C1 segment of cervical spinal cord (tissue), 14 donors: ENCODE results near the gene RAD51B.

Experiments
- DNase-seq, 14 donors: peaks; one replicate each; lab custom pipeline; 2025; lab: John Stamatoyannopoulos, UW

The RAD51B gene

GRCh38 chr14:67833403-67833802 is 13.8 kb downstream of the RAD51B start:
- DNase-seq = no peak

- DNase-seq = no peak
Measured at GRCh38 chr14:67835596-67835995, 16.0 kb downstream of the RAD51B start.

GRCh38 chr14:67837011-67837624 is 17.5 kb downstream of the RAD51B start:
- DNase-seq = peak in 1 of 14 donors; percentile 2

GRCh38 chr14:67846029-67846610 is 26.5 kb downstream of the RAD51B start:
- DNase-seq = no peak

GRCh38 chr14:67850066-67850830 is 30.7 kb downstream of the RAD51B start:
- DNase-seq = no peak

GRCh38 chr14:67851785-67852410 is 32.3 kb downstream of the RAD51B start:
- DNase-seq = no peak

GRCh38 chr14:67852926-67853604 is 33.5 kb downstream of the RAD51B start:
- no peak for DNase-seq

GRCh38 chr14:67853715-67854114 is 34.1 kb downstream of the RAD51B start:
- DNase-seq = no peak

GRCh38 chr14:67856827-67857226 is 37.2 kb downstream of the RAD51B start:
- no peak for DNase-seq

- DNase-seq = no peak
Measured at GRCh38 chr14:67857778-67858350, 38.3 kb downstream of the RAD51B start.

GRCh38 chr14:67859169-67859749 is 39.7 kb downstream of the RAD51B start:
- DNase-seq = no peak

GRCh38 chr14:67863223-67863622 is 43.6 kb downstream of the RAD51B start:
- DNase-seq = no peak

- no peak for DNase-seq
Measured at GRCh38 chr14:67875175-67876006, 55.8 kb downstream of the RAD51B start.

- no peak for DNase-seq
Measured at GRCh38 chr14:67879026-67879425, 59.4 kb downstream of the RAD51B start.

- DNase-seq = no peak
Measured at GRCh38 chr14:67881225-67881624, 61.6 kb downstream of the RAD51B start.

- DNase-seq = no peak
Measured at GRCh38 chr14:67882986-67883555, 63.5 kb downstream of the RAD51B start.

- DNase-seq = no peak
Measured at GRCh38 chr14:67883717-67884116, 64.1 kb downstream of the RAD51B start.

GRCh38 chr14:67886191-67886590 is 66.6 kb downstream of the RAD51B start:
- no peak for DNase-seq

GRCh38 chr14:67887478-67887877 is 67.9 kb downstream of the RAD51B start:
- no peak for DNase-seq

GRCh38 chr14:67889455-67889854 is 69.9 kb downstream of the RAD51B start:
- no peak for DNase-seq
